Caco-2 (cell line): ENCODE results near the gene AJAP1. TPM values are rescaled to one million over a fixed set of nuclear protein-coding genes. Genes with fewer than 3 reads are reported as not detected.

Experiments
- BruUV-seq: library from RNA; stranded (reverse); fragments of 400-500 nt; replicated peaks from 2 replicates; lab custom pipeline; 2021; lab: Mats Ljungman, UMichigan
- CTCF ChIA-PET: fragments of 300-600 bp; sonication (Branson Sonifier 250); formaldehyde crosslinking; loops from one replicate; lab custom pipeline; 2022; ENCODE audit warnings: antibody characterized with exemption; lab: Charles Lee
- POLR2A ChIA-PET: fragments of 300-600 bp; sonication (Branson Sonifier 250); formaldehyde crosslinking; loops from one replicate; lab custom pipeline; 2022; ENCODE audit warnings: antibody characterized with exemption; lab: Charles Lee
- DNase-seq, 2 experiments: peaks; one replicate each; pipeline versions ENCODE4 v3.0.0 to v3.0.0-alpha.2; 2020 to 2022
- H3K27me3 ChIP-seq: replicated peaks from 2 replicates; pipeline ENCODE4 v1.6.0; 2011; ENCODE audit warnings: low read length; ENCODE audit not compliant: control insufficient read depth, insufficient read depth
- H3K36me3 ChIP-seq: 2 replicates; pipeline ENCODE4 v1.5.1; 2011; ENCODE audit warnings: low read length; ENCODE audit not compliant: control insufficient read depth, insufficient read depth
- H3K4me1 ChIP-seq: fragments of 250-450 bp; sonication (Bioruptor Pico); 2 replicates; pipeline ENCODE4 v1.5.1; 2020; ENCODE audit warnings: mild to moderate bottlenecking
- H3K4me3 ChIP-seq: 2 replicates; pipeline ENCODE4 v1.5.1; 2011; ENCODE audit warnings: low read depth, mild to moderate bottlenecking, control low read depth, low read length
- H3K9me3 ChIP-seq: fragments of 250-450 bp; sonication (Bioruptor Pico); 2 replicates; pipeline ENCODE4 v1.5.1; 2020; ENCODE audit warnings: mild to moderate bottlenecking, moderate library complexity
- H3K27ac Mint-ChIP-seq: one replicate; pipeline ENCODE4 v1.8.0; 2022; ENCODE audit warnings: mixed read lengths; ENCODE audit not compliant: unreplicated experiment
- H3K27me3 Mint-ChIP-seq: one replicate; pipeline ENCODE4 v1.8.0; 2022; ENCODE audit warnings: mixed read lengths; ENCODE audit not compliant: insufficient read depth, unreplicated experiment
- H3K36me3 Mint-ChIP-seq: one replicate; pipeline ENCODE4 v1.8.0; 2022; ENCODE audit warnings: mild to moderate bottlenecking, mixed read lengths; ENCODE audit not compliant: insufficient read depth, unreplicated experiment
- H3K4me1 Mint-ChIP-seq: one replicate; pipeline ENCODE4 v1.8.0; 2022; ENCODE audit warnings: low read depth, mixed read lengths; ENCODE audit not compliant: unreplicated experiment
- H3K4me3 Mint-ChIP-seq: one replicate; pipeline ENCODE4 v1.8.0; 2022; ENCODE audit warnings: mild to moderate bottlenecking, moderate library complexity, mixed read lengths; ENCODE audit not compliant: unreplicated experiment
- H3K9me3 Mint-ChIP-seq: one replicate; pipeline ENCODE4 v1.8.0; 2022; ENCODE audit warnings: mixed read lengths; ENCODE audit not compliant: unreplicated experiment
- intact Hi-C: fragments of 100-400 bp; cut with micrococcal nuclease; formaldehyde crosslinking; loops from one replicate; pipeline ENCODE4 v1.10.0; 2022; ENCODE audit not compliant: unreplicated experiment
- total RNA-seq: library from RNA; stranded (reverse); gene quantifications from 2 replicates; pipeline ENCODE4 v1.2.3, GENCODE V29; 2022
- TF ChIP-seq, protein P1 (sequence below), 2 experiments: fragments of 200-600 bp in 1 of 2; IDR thresholded peaks; 1 replicate in 1 of 2; 2 replicates in 1 of 2; pipeline versions ENCODE4 v1.5.1 to v1.8.0; 2011 to 2022; ENCODE audit warnings: antibody characterized with exemption in 1 of 2, control low read depth in 1 of 2, inconsistent platforms in 1 of 2, low read depth in 1 of 2, low read length in 1 of 2, mild to moderate bottlenecking in 1 of 2, moderate library complexity in 1 of 2; ENCODE audit not compliant: insufficient read depth in 1 of 2, severe bottlenecking in 1 of 2, unreplicated experiment in 1 of 2

AJAP1 gene
- total RNA-seq, 1 experiment from 2014 or later = not detected

DNA sequence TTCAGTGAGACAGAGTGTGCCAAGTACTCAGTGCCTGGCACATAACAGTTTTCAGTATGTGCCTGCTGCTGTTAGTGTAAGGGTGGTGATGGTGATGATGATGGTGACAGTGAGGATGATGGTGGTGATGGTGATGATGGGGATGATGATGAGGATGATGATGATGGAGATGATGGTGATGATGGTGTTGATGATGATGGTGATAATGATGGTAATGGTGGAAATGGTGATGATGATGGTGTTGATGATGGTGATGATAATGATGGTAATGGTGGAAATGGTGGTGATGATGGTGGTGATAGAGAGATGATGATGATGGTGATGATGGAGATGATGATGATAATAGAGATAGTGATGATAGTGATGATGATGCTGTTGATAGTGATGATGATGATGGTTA lies 62.0 kb downstream of the AJAP1 start:
- peaks cover 1% of the 10 kb centered on the region for H3K27me3 Mint-ChIP-seq
- H3K27me3 ChIP-seq = no peaks in the 10 kb centered on the region
- no peaks in the 10 kb centered on the region for H3K36me3 Mint-ChIP-seq
- no peak for DNase-seq
- ChIA-PET CTCF (no interaction called here), POLR2A (no interaction called here)
- H3K9me3 ChIP-seq = no peaks in the 10 kb centered on the region
- intact Hi-C loops = no loop called here
- H3K27ac Mint-ChIP-seq = no peak overlapping the region
- no peaks in the 10 kb centered on the region for H3K36me3 ChIP-seq
- no TSS peak for BruUV-seq
- no peak overlapping the region for H3K4me3 ChIP-seq
- H3K4me3 Mint-ChIP-seq = no peak overlapping the region
- TF ChIP-seq, protein P1, sequence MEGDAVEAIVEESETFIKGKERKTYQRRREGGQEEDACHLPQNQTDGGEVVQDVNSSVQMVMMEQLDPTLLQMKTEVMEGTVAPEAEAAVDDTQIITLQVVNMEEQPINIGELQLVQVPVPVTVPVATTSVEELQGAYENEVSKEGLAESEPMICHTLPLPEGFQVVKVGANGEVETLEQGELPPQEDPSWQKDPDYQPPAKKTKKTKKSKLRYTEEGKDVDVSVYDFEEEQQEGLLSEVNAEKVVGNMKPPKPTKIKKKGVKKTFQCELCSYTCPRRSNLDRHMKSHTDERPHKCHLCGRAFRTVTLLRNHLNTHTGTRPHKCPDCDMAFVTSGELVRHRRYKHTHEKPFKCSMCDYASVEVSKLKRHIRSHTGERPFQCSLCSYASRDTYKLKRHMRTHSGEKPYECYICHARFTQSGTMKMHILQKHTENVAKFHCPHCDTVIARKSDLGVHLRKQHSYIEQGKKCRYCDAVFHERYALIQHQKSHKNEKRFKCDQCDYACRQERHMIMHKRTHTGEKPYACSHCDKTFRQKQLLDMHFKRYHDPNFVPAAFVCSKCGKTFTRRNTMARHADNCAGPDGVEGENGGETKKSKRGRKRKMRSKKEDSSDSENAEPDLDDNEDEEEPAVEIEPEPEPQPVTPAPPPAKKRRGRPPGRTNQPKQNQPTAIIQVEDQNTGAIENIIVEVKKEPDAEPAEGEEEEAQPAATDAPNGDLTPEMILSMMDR (IDR thresholded peaks at IDR 0.05; ENCODE audit: insufficient read depth in 1 of 2, low read depth in 1 of 2, low read length in 1 of 2, severe bottlenecking in 1 of 2, unreplicated experiment in 1 of 2) = no peak
- H3K9me3 Mint-ChIP-seq = peaks cover 10% of the 10 kb centered on the region
- H3K4me1 Mint-ChIP-seq = no peaks in the 10 kb centered on the region
- no peaks in the 10 kb centered on the region for H3K4me1 ChIP-seq

DNA sequence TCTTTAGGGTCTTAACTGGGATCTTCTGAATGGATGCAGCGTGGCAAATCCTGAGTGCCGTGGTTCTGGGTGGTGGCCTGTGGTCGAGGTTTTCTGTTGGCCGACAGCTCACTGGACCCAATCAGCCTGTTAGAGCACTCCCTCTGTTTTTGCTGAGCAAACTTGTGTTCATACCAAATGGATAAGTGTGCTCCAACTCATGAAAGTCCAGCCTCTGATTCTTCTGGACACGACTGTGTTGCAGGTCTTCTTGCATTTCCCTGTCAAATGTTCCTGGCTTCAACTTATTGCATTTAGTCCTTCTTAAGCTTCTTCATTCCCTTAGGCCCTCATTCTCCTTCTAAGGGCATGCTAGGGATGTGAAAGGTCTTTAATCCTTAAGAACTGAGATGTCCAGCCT lies 63.7 kb downstream of the AJAP1 start:
- ChIA-PET POLR2A (no interaction called here), CTCF (no interaction called here)
- Mint-ChIP-seq H3K9me3 (peaks cover 14% of the 10 kb centered on the region), H3K27me3 (peaks cover 6% of the 10 kb centered on the region), H3K4me3 (no peak overlapping the region), H3K36me3 (peaks cover 2% of the 10 kb centered on the region), H3K27ac (no peak overlapping the region), H3K4me1 (no peaks in the 10 kb centered on the region)
- no peak overlapping the region for H3K4me3 ChIP-seq
- BruUV-seq = no TSS peak
- intact Hi-C loops = no loop called here
- H3K27me3 ChIP-seq = no peaks in the 10 kb centered on the region
- TF ChIP-seq, protein P1 (IDR thresholded peaks at IDR 0.05; ENCODE audit: insufficient read depth in 1 of 2, low read depth in 1 of 2, low read length in 1 of 2, severe bottlenecking in 1 of 2, unreplicated experiment in 1 of 2) = no peak
- no peaks in the 10 kb centered on the region for H3K4me1 ChIP-seq
- H3K36me3 ChIP-seq = no peaks in the 10 kb centered on the region
- no peaks in the 10 kb centered on the region for H3K9me3 ChIP-seq
- no peak for DNase-seq

DNA sequence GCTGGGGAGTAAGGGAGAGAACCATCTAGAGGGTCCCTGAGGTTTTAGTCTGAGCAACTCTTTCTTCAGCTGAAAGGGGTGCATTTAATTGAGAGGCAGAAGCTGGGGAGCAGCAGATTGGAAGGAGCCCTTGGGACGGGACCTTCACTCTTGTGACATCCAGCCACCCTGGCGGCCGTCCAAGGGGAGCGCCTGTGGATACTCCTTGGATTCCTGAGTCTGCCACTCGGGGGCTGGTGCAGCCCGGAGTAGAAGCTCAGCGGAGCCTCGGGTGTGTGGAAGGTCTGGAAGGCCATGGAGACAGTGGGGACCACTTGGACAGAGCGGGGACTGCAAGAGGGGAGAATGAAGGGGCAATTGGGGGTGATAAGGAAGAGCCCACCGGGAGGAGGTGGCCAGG lies 68.7 kb downstream of the AJAP1 start:
- Histone ChIP-seq H3K4me3 (no peak overlapping the region), H3K4me1 (no peaks in the 10 kb centered on the region), H3K27me3 (no peaks in the 10 kb centered on the region), H3K36me3 (no peaks in the 10 kb centered on the region), H3K9me3 (no peaks in the 10 kb centered on the region)
- ChIA-PET CTCF (no interaction called here), POLR2A (no interaction called here)
- DNase-seq = no peak
- intact Hi-C loops = no loop called here
- TF ChIP-seq, protein P1 (IDR thresholded peaks at IDR 0.05; ENCODE audit: insufficient read depth in 1 of 2, low read depth in 1 of 2, low read length in 1 of 2, severe bottlenecking in 1 of 2, unreplicated experiment in 1 of 2) = no peak
- Mint-ChIP-seq H3K27me3 (peaks cover 12% of the 10 kb centered on the region), H3K4me3 (no peak overlapping the region), H3K9me3 (peaks cover 9% of the 10 kb centered on the region), H3K4me1 (no peaks in the 10 kb centered on the region), H3K27ac (no peak overlapping the region), H3K36me3 (peaks cover 5% of the 10 kb centered on the region)
- BruUV-seq = no TSS peak
